ENCODE data around the gene ADCY3. TPM values are rescaled to one million over a fixed set of nuclear protein-coding genes. Genes with fewer than 3 reads are reported as not detected.

Gene ADCY3
- total RNA-seq, 4 donors from 2014 or later: 29.3 to 51.9 (median 43.1) TPM

- TF ChIP-seq CTCF (IDR thresholded peaks at IDR 0.05): no peak
- no peak for TF ChIP-seq POLR2A (IDR thresholded peaks at IDR 0.05)
- intact Hi-C loops (cut with DNase I; ENCODE audit: low total_unique reads): no loop called here
- H3K4me3 ChIP-seq (ENCODE audit: low read depth, poor library complexity, severe bottlenecking): no peak overlapping the region
- WGBS, 2 donors: 89 to 93% methylated on average over 7 of the region's 7 CpGs
- DNase-seq (ENCODE audit: low spot score in 2 of 2): no peak
Measured at GRCh38 chr2:24899361-24899910, 20.6 kb downstream of the ADCY3 start.

- no peak overlapping the region for H3K4me3 ChIP-seq (ENCODE audit: low read depth, poor library complexity, severe bottlenecking)
- intact Hi-C loops (cut with DNase I; ENCODE audit: low total_unique reads): no loop called here
- DNase-seq (ENCODE audit: low spot score in 2 of 2): no peak
- no peak for TF ChIP-seq POLR2A (IDR thresholded peaks at IDR 0.05)
- no peak for TF ChIP-seq CTCF (IDR thresholded peaks at IDR 0.05)
- 89% methylated on average over 30 of the region's 30 CpGs for WGBS, 2 donors
Measured at GRCh38 chr2:24898122-24899109, 21.6 kb downstream of the ADCY3 start.

DNA sequence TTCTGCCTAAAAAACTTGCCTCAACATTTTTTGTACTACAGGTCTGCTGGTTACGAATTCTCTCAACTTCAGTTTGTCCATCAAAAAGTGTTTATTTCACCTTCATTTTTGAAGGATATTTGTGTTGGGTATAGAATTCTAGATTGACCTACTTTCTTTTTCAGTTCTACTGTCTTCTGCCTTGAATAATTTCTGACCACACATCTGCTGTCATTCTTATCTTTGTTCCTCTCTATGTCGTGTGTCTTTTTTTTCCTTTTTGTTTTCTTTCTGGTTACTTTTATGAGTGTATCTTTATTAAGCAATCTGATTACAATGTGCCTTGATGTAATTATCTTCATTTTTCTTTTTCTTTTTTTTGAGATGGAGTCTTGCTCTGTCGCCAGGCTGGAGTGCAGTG lies 25.3 kb downstream of the ADCY3 start:
- H3K4me3 ChIP-seq (ENCODE audit: low read depth, poor library complexity, severe bottlenecking): no peak overlapping the region
- 88 to 95% methylated on average over 3 of the region's 3 CpGs for WGBS, 2 donors
- intact Hi-C loops (cut with DNase I; ENCODE audit: low total_unique reads): no loop called here
- TF ChIP-seq CTCF (IDR thresholded peaks at IDR 0.05) (no peak), POLR2A (IDR thresholded peaks at IDR 0.05) (no peak)
- no peak for DNase-seq (ENCODE audit: low spot score in 2 of 2)

GRCh38 chr2:24893934-24894333 lies 26.1 kb downstream of the ADCY3 start:
- intact Hi-C loops (cut with DNase I; ENCODE audit: low total_unique reads): no loop called here
- TF ChIP-seq CTCF (IDR thresholded peaks at IDR 0.05): no peak
- TF ChIP-seq POLR2A (IDR thresholded peaks at IDR 0.05): no peak
- H3K4me3 ChIP-seq (ENCODE audit: low read depth, poor library complexity, severe bottlenecking): no peak overlapping the region
- DNase-seq (ENCODE audit: low spot score in 2 of 2): no peak
- WGBS, 2 donors: 88 to 95% methylated on average over 3 of the region's 3 CpGs

DNA sequence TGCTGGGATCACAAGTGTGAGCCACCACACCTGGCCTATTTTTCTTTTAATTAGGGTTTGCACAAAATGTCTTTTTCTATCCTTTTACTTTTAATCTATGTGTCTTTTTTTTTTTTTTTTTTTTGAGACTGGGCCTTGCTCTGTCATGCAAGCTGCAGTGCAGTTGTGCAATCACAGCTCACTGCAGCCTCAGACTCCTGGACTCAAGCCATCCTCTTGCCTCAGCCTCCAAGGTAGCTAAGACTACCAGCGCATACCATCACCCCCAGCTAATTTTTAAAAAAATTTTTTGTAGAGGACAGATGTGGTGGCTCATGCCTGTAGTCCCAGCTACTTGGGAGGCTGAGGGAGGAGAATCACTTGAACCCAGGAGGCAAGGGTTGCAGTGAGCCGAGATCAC lies 27.1 kb downstream of the ADCY3 start:
- DNase-seq (ENCODE audit: low spot score in 2 of 2): no peak
- intact Hi-C loops (cut with DNase I; ENCODE audit: low total_unique reads): no loop called here
- no peak overlapping the region for H3K4me3 ChIP-seq (ENCODE audit: low read depth, poor library complexity, severe bottlenecking)
- WGBS, 2 donors: 97 to 100% methylated on average over 2 of the region's 2 CpGs
- no peak for TF ChIP-seq CTCF (IDR thresholded peaks at IDR 0.05)
- TF ChIP-seq POLR2A (IDR thresholded peaks at IDR 0.05): no peak
